HG03571 (cell line): ENCODE measurements around the gene KCNQ4.

Experiments
- ATAC-seq: cut with Tn5 transposase; IDR thresholded peaks from one replicate; pipeline ENCODE4 v1.9.1; 2021; ENCODE audit not compliant: unreplicated experiment

Gene KCNQ4

GRCh38 chr1:40776236-40777072, 7.1 kb upstream of the KCNQ4 start:
- ATAC-seq: no peak

GRCh38 chr1:40777224-40777970, 6.2 kb upstream of the KCNQ4 start:
- ATAC-seq: no peak

- no peak for ATAC-seq
Measured at GRCh38 chr1:40780678-40781607, 2.6 kb upstream of the KCNQ4 start.

- ATAC-seq: no peak
Measured at GRCh38 chr1:40781608-40781971, 2.0 kb upstream of the KCNQ4 start.

GRCh38 chr1:40782371-40782956, 1.1 kb upstream of the KCNQ4 start:
- ATAC-seq: no peak

GRCh38 chr1:40784141-40784770, 669 bp downstream of the KCNQ4 start:
- ATAC-seq: no peak

GRCh38 chr1:40784771-40785151, 1.2 kb downstream of the KCNQ4 start:
- ATAC-seq: no peak

- ATAC-seq: no peak
Measured at GRCh38 chr1:40785446-40785845, 1.9 kb downstream of the KCNQ4 start.

GRCh38 chr1:40786171-40786994, 2.8 kb downstream of the KCNQ4 start:
- ATAC-seq: no peak

GRCh38 chr1:40786995-40787705, 3.6 kb downstream of the KCNQ4 start:
- no peak for ATAC-seq

GRCh38 chr1:40787737-40788560, 4.4 kb downstream of the KCNQ4 start:
- no peak for ATAC-seq

GRCh38 chr1:40788561-40789341, 5.2 kb downstream of the KCNQ4 start:
- no peak for ATAC-seq

GRCh38 chr1:40789342-40789598, 5.7 kb downstream of the KCNQ4 start:
- no peak for ATAC-seq

- no peak for ATAC-seq
Measured at GRCh38 chr1:40789661-40790430, 6.3 kb downstream of the KCNQ4 start.

- ATAC-seq: no peak
Measured at GRCh38 chr1:40792036-40792435, 8.4 kb downstream of the KCNQ4 start.

GRCh38 chr1:40793617-40794016, 10.0 kb downstream of the KCNQ4 start:
- ATAC-seq: no peak

- no peak for ATAC-seq
Measured at GRCh38 chr1:40794048-40794447, 10.5 kb downstream of the KCNQ4 start.
